Measurements from ENCODE around the gene MDM2. TPM values are rescaled to one million over a fixed set of nuclear protein-coding genes. Genes with fewer than 3 reads are reported as not detected.

The MDM2 gene
- total and polyA plus RNA-seq, 2 donors (not counting 1 experiment from before 2014, with no cell fraction given) = 46.6 to 240 TPM

- H3K27me3 ChIP-seq (ENCODE audit: control insufficient read depth, insufficient read depth, low read length) = no peaks in the 10 kb centered on the region
- no peak overlapping the region for H3K4me3 ChIP-seq (replicated peaks in 1 of 4; ENCODE audit: control extremely low read depth in 1 of 4, insufficient read depth in 1 of 4, low read depth in 3 of 4, low read length in 4 of 4)
- TF ChIP-seq EZH2 (IDR thresholded peaks at IDR 0.05; ENCODE audit: low read length, missing control alignments) (no peak), CTCF (conservative IDR thresholded peaks at IDR 0.05 in 1 of 2, IDR thresholded peaks at IDR 0.05 in 1 of 2; ENCODE audit: low read depth in 1 of 2, low read length in 2 of 2) (no peak)
- no peak overlapping the region for H3K27ac ChIP-seq (ENCODE audit: insufficient read depth, low read length)
- H2AFZ ChIP-seq (ENCODE audit: low read length) = no peak overlapping the region
- H4K20me1 ChIP-seq (ENCODE audit: control insufficient read depth, extremely low read depth, insufficient read depth, low read length) = no peaks in the 10 kb centered on the region
- H3K9ac ChIP-seq (ENCODE audit: insufficient read depth, low read length) = no peak overlapping the region
- H3K4me2 ChIP-seq (ENCODE audit: extremely low read depth, insufficient read depth, low read length) = no peak overlapping the region
- H3K4me1 ChIP-seq (ENCODE audit: control insufficient read depth, extremely low read depth, insufficient read depth, low read length) = no peaks in the 10 kb centered on the region
- no peak for DNase-seq (ENCODE audit: low read depth in 2 of 2)
- no peaks in the 10 kb centered on the region for H3K9me3 ChIP-seq (ENCODE audit: control insufficient read depth, insufficient read depth, low read depth, low read length)
- H3K36me3 ChIP-seq (ENCODE audit: control insufficient read depth, insufficient read depth, low read length) = no peaks in the 10 kb centered on the region
- H3K79me2 ChIP-seq (ENCODE audit: control insufficient read depth, insufficient read depth, low read length) = no peaks in the 10 kb centered on the region
These were observed 83.2 kb downstream of the MDM2 start for GRCh38 chr12:68891141-68891540.

GRCh38 chr12:68893201-68893600, 85.2 kb downstream of the MDM2 start:
- Histone ChIP-seq H3K4me3 (replicated peaks in 1 of 4; ENCODE audit: control extremely low read depth in 1 of 4, insufficient read depth in 1 of 4, low read depth in 3 of 4, low read length in 4 of 4) (no peak overlapping the region), H3K27ac (ENCODE audit: insufficient read depth, low read length) (no peak overlapping the region), H3K4me1 (ENCODE audit: control insufficient read depth, extremely low read depth, insufficient read depth, low read length) (peaks cover 3% of the 10 kb centered on the region), H3K27me3 (ENCODE audit: control insufficient read depth, insufficient read depth, low read length) (no peaks in the 10 kb centered on the region), H3K9me3 (ENCODE audit: control insufficient read depth, insufficient read depth, low read depth, low read length) (no peaks in the 10 kb centered on the region), H3K36me3 (ENCODE audit: control insufficient read depth, insufficient read depth, low read length) (no peaks in the 10 kb centered on the region), H3K4me2 (ENCODE audit: extremely low read depth, insufficient read depth, low read length) (no peak overlapping the region), H4K20me1 (ENCODE audit: control insufficient read depth, extremely low read depth, insufficient read depth, low read length) (no peaks in the 10 kb centered on the region), H3K9ac (ENCODE audit: insufficient read depth, low read length) (no peak overlapping the region), H2AFZ (ENCODE audit: low read length) (no peak overlapping the region), H3K79me2 (ENCODE audit: control insufficient read depth, insufficient read depth, low read length) (no peaks in the 10 kb centered on the region)
- DNase-seq (ENCODE audit: low read depth in 2 of 2) = no peak
- no peak for TF ChIP-seq CTCF (conservative IDR thresholded peaks at IDR 0.05 in 1 of 2, IDR thresholded peaks at IDR 0.05 in 1 of 2; ENCODE audit: low read depth in 1 of 2, low read length in 2 of 2)
- TF ChIP-seq EZH2 (IDR thresholded peaks at IDR 0.05; ENCODE audit: low read length, missing control alignments) = no peak

- Histone ChIP-seq H3K27ac (ENCODE audit: insufficient read depth, low read length) (no peak overlapping the region), H3K9me3 (ENCODE audit: control insufficient read depth, insufficient read depth, low read depth, low read length) (no peaks in the 10 kb centered on the region), H3K4me1 (ENCODE audit: control insufficient read depth, extremely low read depth, insufficient read depth, low read length) (peaks cover 5% of the 10 kb centered on the region), H3K4me2 (ENCODE audit: extremely low read depth, insufficient read depth, low read length) (no peak overlapping the region), H3K79me2 (ENCODE audit: control insufficient read depth, insufficient read depth, low read length) (no peaks in the 10 kb centered on the region), H3K9ac (ENCODE audit: insufficient read depth, low read length) (no peak overlapping the region), H4K20me1 (ENCODE audit: control insufficient read depth, extremely low read depth, insufficient read depth, low read length) (no peaks in the 10 kb centered on the region), H3K36me3 (ENCODE audit: control insufficient read depth, insufficient read depth, low read length) (no peaks in the 10 kb centered on the region), H2AFZ (ENCODE audit: low read length) (no peak overlapping the region), H3K27me3 (ENCODE audit: control insufficient read depth, insufficient read depth, low read length) (no peaks in the 10 kb centered on the region), H3K4me3 (replicated peaks in 1 of 4; ENCODE audit: control extremely low read depth in 1 of 4, insufficient read depth in 1 of 4, low read depth in 3 of 4, low read length in 4 of 4) (no peak overlapping the region)
- TF ChIP-seq EZH2 (IDR thresholded peaks at IDR 0.05; ENCODE audit: low read length, missing control alignments) = no peak
- DNase-seq (ENCODE audit: low read depth in 2 of 2) = no peak
These were observed 85.8 kb downstream of the MDM2 start for GRCh38 chr12:68893741-68894140.
